IMR-90 (cell line): ENCODE results near the gene CARMIL1. TPM values are rescaled to one million over a fixed set of nuclear protein-coding genes. Genes with fewer than 3 reads are reported as not detected.

Experiments used
- ATAC-seq: fragments of 200-7000 bp; cut with Tn5 transposase; 2 replicates; pipeline ENCODE4 v1.9.1; 2020; ENCODE audit warnings: low read depth, mild to moderate bottlenecking, moderate library complexity
- BruUV-seq: library from RNA; stranded (reverse); fragments of 400-500 nt; replicated peaks from 2 replicates; lab custom pipeline; 2021; lab: Mats Ljungman, UMichigan
- CTCF ChIA-PET: fragments of 300-600 bp; formaldehyde crosslinking; extraction: SDS; loops from one replicate; lab custom pipeline; 2021; ENCODE audit warnings: antibody characterized with exemption; lab: Yijun Ruan, JAX
- POLR2A ChIA-PET: fragments of 300-600 bp; sonication (Branson Sonifier 250); formaldehyde crosslinking; loops from one replicate; lab custom pipeline; 2022; ENCODE audit warnings: antibody characterized with exemption; ENCODE audit not compliant: unreplicated experiment; lab: Charles Lee
- DNase-seq: peaks from one replicate; pipeline ENCODE4 v3.0.0; 2013
- H2AFZ ChIP-seq: replicated peaks from 2 replicates; pipeline ENCODE3; 2013; ENCODE audit warnings: low read length, mild to moderate bottlenecking; ENCODE audit not compliant: poor library complexity
- H2AK5ac ChIP-seq: 2 replicates; pipeline ENCODE4 v1.6.1; 2013; ENCODE audit warnings: low read depth, low read length, inconsistent platforms
- H2AK9ac ChIP-seq: replicated peaks from 2 replicates; pipeline ENCODE3; 2013; ENCODE audit warnings: mild to moderate bottlenecking, low read depth, low read length, moderate library complexity; ENCODE audit not compliant: poor library complexity
- H2BK120ac ChIP-seq: 2 replicates; pipeline ENCODE4 v1.6.1; 2013; ENCODE audit warnings: low read depth, low read length, inconsistent platforms
- H2BK15ac ChIP-seq: 3 replicates; pipeline ENCODE4 v1.6.1; 2013; ENCODE audit warnings: low read depth, low read length, inconsistent platforms
- H2BK20ac ChIP-seq: 2 replicates; pipeline ENCODE4 v1.6.1; 2013; ENCODE audit warnings: low read depth, mild to moderate bottlenecking, inconsistent platforms, low read length, moderate library complexity
- H2BK5ac ChIP-seq: 2 replicates; pipeline ENCODE4 v1.6.1; 2013; ENCODE audit warnings: mild to moderate bottlenecking, low read depth, low read length, inconsistent platforms; ENCODE audit not compliant: poor library complexity, severe bottlenecking
- H3K14ac ChIP-seq: replicated peaks from 2 replicates; pipeline ENCODE4 v1.6.1; 2013; ENCODE audit warnings: low read depth, low read length, inconsistent platforms
- H3K18ac ChIP-seq: 2 replicates; pipeline ENCODE4 v1.6.1; 2013; ENCODE audit warnings: low read depth, low read length, control low read depth
- H3K23ac ChIP-seq: 2 replicates; pipeline ENCODE4 v1.6.1; 2013; ENCODE audit warnings: low read depth, low read length, inconsistent platforms
- H3K27ac ChIP-seq: 2 replicates; pipeline ENCODE4 v1.5.1; 2013; ENCODE audit warnings: mild to moderate bottlenecking, control low read depth, low read length; ENCODE audit not compliant: insufficient read depth
- H3K27me3 ChIP-seq: 2 replicates; pipeline ENCODE4 v1.6.1; 2013; ENCODE audit warnings: low read length; ENCODE audit not compliant: control insufficient read depth, insufficient read depth
- H3K36me3 ChIP-seq: 2 replicates; pipeline ENCODE4 v1.6.1; 2013; ENCODE audit warnings: low read length, mixed read lengths; ENCODE audit not compliant: control insufficient read depth, insufficient read depth
- H3K4ac ChIP-seq: 2 replicates; pipeline ENCODE4 v1.6.1; 2013; ENCODE audit warnings: low read depth, low read length, inconsistent platforms
- H3K4me1 ChIP-seq: 2 replicates; pipeline ENCODE4 v1.6.1; 2013; ENCODE audit warnings: low read length, mixed read lengths; ENCODE audit not compliant: control insufficient read depth, insufficient read depth
- H3K4me2 ChIP-seq: 2 replicates; pipeline ENCODE4 v1.6.1; 2013; ENCODE audit warnings: low read depth, mild to moderate bottlenecking, control low read depth, low read length, moderate library complexity
- H3K4me3 ChIP-seq: 2 replicates; pipeline ENCODE4 v1.5.1; 2013; ENCODE audit warnings: low read depth, mild to moderate bottlenecking, control low read depth, low read length, moderate library complexity; ENCODE audit not compliant: insufficient read depth
- H3K56ac ChIP-seq: 2 replicates; pipeline ENCODE4 v1.6.1; 2013; ENCODE audit warnings: low read length, inconsistent platforms; ENCODE audit not compliant: insufficient read depth; ENCODE audit errors: extremely low read depth
- H3K79me1 ChIP-seq, 2 experiments: 2 replicates each; pipeline ENCODE4 v1.6.1; 2013; ENCODE audit warnings: low read length in 2 of 2, inconsistent platforms in 1 of 2, low read depth in 1 of 2
- H3K9ac ChIP-seq: 2 replicates; pipeline ENCODE4 v1.6.1; 2013; ENCODE audit warnings: low read depth, low read length, control low read depth
- H3K9me1 ChIP-seq: 2 replicates; pipeline ENCODE4 v1.6.1; 2013; ENCODE audit warnings: low read length, inconsistent platforms; ENCODE audit not compliant: insufficient read depth
- H3K9me3 ChIP-seq: 2 replicates; pipeline ENCODE4 v1.6.1; 2013; ENCODE audit warnings: low read length; ENCODE audit not compliant: control insufficient read depth, insufficient read depth
- H4K20me1 ChIP-seq: 2 replicates; pipeline ENCODE4 v1.6.1; 2013; ENCODE audit warnings: low read length, inconsistent platforms; ENCODE audit not compliant: insufficient read depth
- H4K5ac ChIP-seq: 2 replicates; pipeline ENCODE4 v1.6.1; 2013; ENCODE audit warnings: mild to moderate bottlenecking, low read depth, low read length, control low read depth
- H4K8ac ChIP-seq, 2 experiments: 2 replicates each; pipeline ENCODE4 v1.6.1; 2013; ENCODE audit warnings: low read depth in 2 of 2, low read length in 2 of 2, control low read depth in 1 of 2, inconsistent platforms in 1 of 2
- H4K91ac ChIP-seq: 2 replicates; pipeline ENCODE4 v1.6.1; 2013; ENCODE audit warnings: low read depth, low read length, inconsistent platforms; ENCODE audit not compliant: insufficient read depth
- BHLHE40 ChIP-seq: fragments of 150-350 bp; IDR thresholded peaks from 2 replicates; pipeline ENCODE4 v1.6.1; 2016; ENCODE audit warnings: mild to moderate bottlenecking, low read depth, low read length
- CEBPB ChIP-seq: IDR thresholded peaks from 2 replicates; pipeline ENCODE4 v1.6.1; 2012; ENCODE audit warnings: low read depth, low read length, improper control_type of control experiment
- CHD1 ChIP-seq: IDR thresholded peaks from 2 replicates; pipeline ENCODE4 v1.6.1; 2012; ENCODE audit warnings: low read depth, low read length, improper control_type of control experiment
- CTCF ChIP-seq: conservative IDR thresholded peaks from 2 replicates; pipeline ENCODE4 v1.5.1; 2012; ENCODE audit warnings: mild to moderate bottlenecking, low read depth, low read length, improper control_type of control experiment
- ELK1 ChIP-seq: fragments of 150-350 bp; IDR thresholded peaks from 2 replicates; pipeline ENCODE4 v1.6.1; 2016; ENCODE audit warnings: low read depth, mild to moderate bottlenecking, low read length, moderate library complexity, borderline replicate concordance
- FOS ChIP-seq: fragments of 150-350 bp; IDR thresholded peaks from 2 replicates; pipeline ENCODE4 v1.6.1; 2016; ENCODE audit warnings: low read depth, low read length
- MAFK ChIP-seq: IDR thresholded peaks from 2 replicates; pipeline ENCODE4 v1.6.1; 2012; ENCODE audit warnings: low read depth, low read length, improper control_type of control experiment
- MAZ ChIP-seq: IDR thresholded peaks from 2 replicates; pipeline ENCODE4 v1.6.1; 2012; ENCODE audit warnings: low read depth, mild to moderate bottlenecking, low read length, improper control_type of control experiment, moderate library complexity, borderline replicate concordance
- MXI1 ChIP-seq: IDR thresholded peaks from 2 replicates; pipeline ENCODE4 v1.6.1; 2012; ENCODE audit warnings: low read depth, mild to moderate bottlenecking, low read length, moderate library complexity, borderline replicate concordance
- NFE2L2 ChIP-seq: fragments of 150-350 bp; IDR thresholded peaks from 2 replicates; pipeline ENCODE4 v1.6.1; 2016; ENCODE audit warnings: low read depth, mild to moderate bottlenecking, low read length
- POLR2A ChIP-seq: IDR thresholded peaks from 2 replicates; pipeline ENCODE4 v1.6.1; 2012; ENCODE audit warnings: mild to moderate bottlenecking, low read depth, low read length
- RAD21 ChIP-seq: IDR thresholded peaks from 2 replicates; pipeline ENCODE4 v1.6.1; 2012; ENCODE audit warnings: low read length, improper control_type of control experiment
- RCOR1 ChIP-seq: IDR thresholded peaks from 2 replicates; pipeline ENCODE4 v1.6.1; 2012; ENCODE audit warnings: mild to moderate bottlenecking, low read length, improper control_type of control experiment; ENCODE audit not compliant: insufficient replicate concordance
- RFX5 ChIP-seq: IDR thresholded peaks from 2 replicates; pipeline ENCODE4 v1.8.0; 2012; ENCODE audit warnings: low read depth, mild to moderate bottlenecking, low read length, moderate library complexity
- SMC3 ChIP-seq: fragments of 150-350 bp; IDR thresholded peaks from 2 replicates; pipeline ENCODE4 v1.6.1; 2016; ENCODE audit warnings: low read depth, mild to moderate bottlenecking, antibody characterized with exemption, low read length, moderate library complexity
- USF2 ChIP-seq: fragments of 150-350 bp; IDR thresholded peaks from 2 replicates; pipeline ENCODE4 v1.6.1; 2017; ENCODE audit warnings: mild to moderate bottlenecking, antibody characterized with exemption, low read length, low read depth
- WGBS, 2 experiments: methylation state at CpG; one replicate each; pipeline versions ENCODE4 v1.1.5 to v1.1.7; 2013; ENCODE audit warnings: missing lambda C conversion rate in 2 of 2; ENCODE audit not compliant: insufficient read length in 1 of 2; ENCODE audit errors: extremely low coverage in 2 of 2; 5-methylcytosine and 5-hydroxymethylcytosine counted together
- dilution Hi-C: fragments of 300-500 bp; cut with HindIII; formaldehyde crosslinking; loops from one replicate; pipeline ENCODE4 v1.14.3; 2018; ENCODE audit warnings: low sequenced_read_pairs; ENCODE audit not compliant: unreplicated experiment
- in situ Hi-C: fragments of 300-500 bp; cut with MboI; formaldehyde crosslinking; loops from 3 replicates; pipeline ENCODE4 v1.14.3; 2019; ENCODE audit warnings: low sequenced_read_pairs, inconsistent platforms, mixed read lengths
- intact Hi-C: fragments of 100-400 bp; cut with micrococcal nuclease; formaldehyde crosslinking; loops from 2 replicates; pipeline ENCODE4 v1.10.0; 2022
- polyA plus RNA-seq, 3 experiments: library from polyadenylated mRNA; depleted of rRNA; stranded (reverse); fragments of >200 nt; gene quantifications; 2 replicates each; pipeline ENCODE4 v1.2.3, GENCODE V29; 2012; ENCODE audit warnings: low replicate concordance in 1 of 3
- total RNA-seq: library from RNA; depleted of rRNA; stranded (reverse); fragments of >200 nt; gene quantifications from 2 replicates; pipeline ENCODE4 v1.2.3, GENCODE V29; 2012

Gene CARMIL1
- total and polyA plus RNA-seq, 2 of the 4 experiments (the other 2 are of a cell fraction), result 1.3 to 2.9 TPM

- H3K79me1 ChIP-seq, result no peaks in the 10 kb centered on the region
- H2BK120ac ChIP-seq, result no peak overlapping the region
- DNase-seq, result no peak
Measured at GRCh38 chr6:25641940-25642666, 362.9 kb downstream of the CARMIL1 start.

More at GRCh38 chr6:25641940-25642666, 362.9 kb downstream of the CARMIL1 start:
- Histone ChIP-seq H3K18ac (no peak overlapping the region), H2AK5ac (no peak overlapping the region), H2BK20ac (no peak overlapping the region), H3K4me2 (no peak overlapping the region), H2AFZ (no peak overlapping the region), H3K27me3 (no peaks in the 10 kb centered on the region; the same call in 1 of the 2 replicates), H2BK5ac (no peak overlapping the region), H4K20me1 (no peaks in the 10 kb centered on the region), H3K9ac (no peak overlapping the region), H3K56ac (no peak overlapping the region), H3K4ac (no peak overlapping the region), H3K36me3 (no peaks in the 10 kb centered on the region), H3K9me3 (no peaks in the 10 kb centered on the region), H3K23ac (no peak overlapping the region), H4K8ac (no peak overlapping the region), H2BK15ac (no peak overlapping the region), H3K27ac (no peak overlapping the region), H4K91ac (no peak overlapping the region), H3K14ac (no peak overlapping the region), H3K4me1 (no peaks in the 10 kb centered on the region), H4K5ac (no peak overlapping the region), H2AK9ac (no peak overlapping the region), H3K4me3 (no peak overlapping the region), H3K9me1 (no peaks in the 10 kb centered on the region)
- intact Hi-C loops (no loop called here), dilution Hi-C loops (no loop called here), in situ Hi-C loops (no loop called here)
- WGBS, 2 experiments, result no CpG with 5 or more reads among the region's 3 CpGs
- POLR2A ChIA-PET, result no interaction called here
- BruUV-seq, result no TSS peak
- TF ChIP-seq RAD21, result no peak
- no peak for TF ChIP-seq RCOR1
- no peak for TF ChIP-seq MXI1
- TF ChIP-seq SMC3, result no peak
- no peak for TF ChIP-seq NFE2L2
- no peak for TF ChIP-seq FOS
- no peak for TF ChIP-seq BHLHE40
- no peak for TF ChIP-seq ELK1
- no peak for TF ChIP-seq RFX5
- TF ChIP-seq CHD1, result no peak
- TF ChIP-seq POLR2A, result no peak
- no peak for TF ChIP-seq CEBPB
- TF ChIP-seq MAZ, result no peak
- TF ChIP-seq CTCF, result no peak
- no peak for TF ChIP-seq USF2
- no peak for TF ChIP-seq MAFK
- no peak for ATAC-seq
- CTCF ChIA-PET, result no interaction called here
